ENCODE data around the gene KRTAP5-4.
"Not testable (repeated sequence)": the region's sequence is repeated elsewhere in the genome, so short reads cannot be mapped to it uniquely, and the experiment has no call there.

Gene KRTAP5-4, protein sequence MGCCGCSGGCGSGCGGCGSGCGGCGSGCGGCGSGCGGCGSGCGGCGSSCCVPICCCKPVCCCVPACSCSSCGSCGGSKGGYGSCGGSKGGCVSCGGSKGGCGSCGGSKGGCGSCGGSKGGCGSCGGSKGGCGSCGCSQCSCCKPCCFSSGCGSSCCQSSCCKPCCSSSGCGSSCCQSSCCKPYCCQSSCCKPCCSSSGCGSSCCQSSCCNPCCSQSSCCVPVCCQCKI

DNA sequence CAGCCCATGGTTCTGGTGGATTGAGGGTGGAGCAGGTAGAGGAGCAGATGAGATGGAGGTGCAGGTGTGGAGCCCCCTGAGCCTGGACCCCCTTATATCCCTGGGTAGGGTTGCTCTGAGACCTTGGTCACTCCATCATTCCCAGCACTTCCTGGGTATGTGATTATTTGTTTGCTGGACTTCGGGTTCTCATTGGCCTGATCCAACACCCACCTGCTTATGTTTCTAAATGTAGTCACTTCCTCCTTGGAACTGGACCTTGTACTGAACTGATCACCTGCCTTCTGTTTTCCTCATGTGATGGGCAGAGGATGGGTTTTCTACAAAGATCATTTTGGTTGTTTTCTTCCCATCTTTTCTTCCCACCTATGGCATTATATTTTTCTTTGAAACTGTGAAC is at the start of gene KRTAP5-4:
Gene KRTAP5-4, minus strand, starts transcription at position 53 of the 400 bp plus-strand sequence. Its CDS starts 45 bp downstream, at position 8.
- DNase-seq: no peak

DNA sequence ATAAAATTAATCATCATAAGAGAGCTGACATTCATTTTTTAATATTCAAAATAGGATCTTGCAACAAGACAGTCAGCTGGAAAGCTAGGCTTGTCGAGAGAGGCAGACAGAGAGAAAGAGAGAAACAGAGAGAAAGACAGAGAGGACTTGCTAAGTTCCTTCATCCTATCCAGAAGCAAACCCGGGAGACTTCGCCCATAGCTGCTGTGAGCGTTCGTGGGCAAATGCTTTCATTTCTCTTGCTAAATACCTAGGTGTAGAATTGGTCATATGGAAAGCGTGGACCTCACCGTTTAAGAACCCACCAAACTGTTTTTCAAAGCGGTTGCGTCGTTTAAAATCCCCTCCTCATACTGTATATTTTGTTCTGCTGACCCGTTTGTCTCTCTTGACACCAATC is 49.7 kb upstream of the KRTAP5-4 start:
- no peak for DNase-seq

DNA sequence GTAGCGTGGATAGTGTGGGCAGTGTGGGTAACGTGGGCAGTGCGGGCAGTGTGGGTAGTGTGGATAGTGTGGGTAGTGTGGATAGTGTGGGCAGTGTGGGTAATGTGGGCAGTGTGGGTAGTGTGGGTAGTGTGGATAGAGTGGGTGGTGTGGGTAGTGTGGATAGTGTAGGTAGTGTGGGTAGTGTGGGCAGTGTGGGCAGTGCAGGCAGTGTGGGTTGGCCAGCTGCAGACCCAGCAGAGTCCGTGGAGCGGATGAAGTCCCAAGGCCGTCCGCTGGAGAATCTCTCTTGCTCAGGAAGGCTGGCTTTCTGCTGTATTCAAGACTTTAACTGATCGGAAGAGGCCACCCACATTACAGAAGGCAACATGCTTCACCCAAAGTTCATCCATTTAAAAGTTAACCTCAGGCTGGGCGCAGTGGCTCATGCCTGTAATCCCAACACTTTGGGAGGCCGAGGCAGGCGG is 49.0 kb upstream of the KRTAP5-4 start:
- DNase-seq: no peak

DNA sequence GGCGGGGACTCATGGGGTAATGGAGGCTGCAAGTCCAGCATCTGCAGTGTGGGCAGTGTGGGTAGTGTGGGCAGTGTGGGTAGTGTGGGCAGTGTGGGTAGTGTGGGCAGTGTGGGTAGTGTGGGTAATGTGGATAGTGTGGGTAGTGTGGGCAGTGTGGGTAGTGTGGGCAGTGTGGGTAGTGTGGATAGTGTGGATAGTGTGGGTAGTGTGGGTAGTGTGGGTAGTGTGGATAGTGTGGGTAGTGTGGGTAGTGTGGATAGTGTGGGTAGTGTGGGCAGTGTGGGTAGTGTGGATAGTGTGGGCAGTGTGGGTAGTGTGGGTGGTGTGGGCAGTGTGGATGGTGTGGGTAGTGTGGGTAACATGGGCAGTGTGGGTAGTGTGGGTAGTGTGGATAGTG is 48.5 kb upstream of the KRTAP5-4 start:
- not testable (repeated sequence) for DNase-seq

DNA sequence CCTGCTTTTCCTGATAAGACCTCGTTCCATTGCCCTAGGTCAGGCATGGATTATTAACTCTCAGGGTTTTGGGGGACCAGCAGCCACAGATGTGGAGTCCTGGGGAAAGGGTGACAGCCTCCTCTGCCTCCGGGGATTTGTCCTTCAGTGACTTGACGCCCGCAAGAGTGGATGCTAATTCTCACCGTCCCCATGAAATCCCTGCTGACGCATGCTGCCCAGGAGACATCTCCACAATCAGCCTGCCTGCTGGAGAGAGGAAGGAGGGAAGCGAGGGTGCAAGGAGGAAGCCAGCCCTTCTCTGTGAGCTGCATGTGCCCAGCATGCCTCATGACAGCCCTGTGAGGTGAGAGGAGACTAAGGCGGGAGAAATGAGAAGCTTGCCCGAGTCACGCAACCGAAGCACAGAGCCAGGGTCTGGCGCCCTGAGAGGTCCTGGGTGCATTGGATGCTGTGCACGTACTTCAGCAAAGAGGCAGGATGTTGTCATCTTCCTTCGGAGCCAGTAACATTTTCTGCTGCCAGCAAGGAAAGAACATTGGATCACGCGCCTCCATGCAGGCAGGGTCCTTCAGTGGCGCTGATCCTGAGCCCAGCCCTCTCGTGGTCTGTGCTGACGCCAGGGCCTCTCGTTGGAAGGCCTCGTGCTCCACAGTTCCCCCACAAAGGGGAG is 47.7 kb upstream of the KRTAP5-4 start:
- no peak for DNase-seq

DNA sequence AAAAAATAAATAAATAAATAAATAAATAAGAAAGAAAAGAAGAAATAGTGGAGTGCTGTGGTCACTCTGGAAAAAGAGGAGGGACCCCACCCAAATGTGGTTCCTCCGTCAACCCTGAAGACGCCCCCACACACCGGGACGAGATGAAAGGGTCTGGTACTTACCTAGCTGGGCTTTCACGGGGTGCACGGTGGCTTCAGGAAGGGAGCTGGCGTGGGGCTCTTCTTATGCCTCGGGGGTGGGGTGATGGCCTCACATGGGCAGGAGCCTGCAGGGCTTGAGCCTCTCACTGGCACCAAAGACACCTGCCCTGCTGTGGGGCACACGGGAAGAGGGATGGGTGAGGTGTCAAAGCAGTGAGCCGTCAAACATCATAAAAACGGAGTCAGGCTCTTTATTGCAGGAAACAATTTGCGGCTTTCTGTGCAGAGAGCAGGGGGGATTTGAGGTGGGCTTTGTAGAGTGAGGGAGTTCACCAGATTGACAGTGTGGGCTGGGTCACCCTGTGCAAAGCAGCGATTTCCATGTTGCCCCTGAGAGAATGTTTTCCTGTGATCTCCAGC is 47.1 kb upstream of the KRTAP5-4 start:
- DNase-seq: no peak

DNA sequence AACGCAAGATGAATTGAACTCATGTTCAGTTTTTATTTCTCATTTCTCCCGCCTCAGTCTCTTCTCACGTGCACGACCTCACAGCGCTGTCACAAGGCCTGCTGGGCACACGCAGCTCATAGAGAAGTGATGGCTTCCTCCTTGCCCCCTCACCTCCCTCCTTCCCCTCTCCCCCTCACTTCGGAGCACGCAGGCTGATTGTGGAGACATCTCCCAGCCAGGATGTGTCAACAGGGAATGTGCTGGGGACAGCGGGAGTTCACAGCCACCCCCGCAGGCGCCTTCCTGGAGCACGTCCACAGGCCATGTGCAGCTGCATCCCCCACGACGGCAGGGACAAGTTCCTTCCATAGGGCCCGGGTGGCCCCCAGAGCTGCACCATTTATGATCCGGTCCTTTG is 46.0 kb upstream of the KRTAP5-4 start:
- DNase-seq: no peak

DNA sequence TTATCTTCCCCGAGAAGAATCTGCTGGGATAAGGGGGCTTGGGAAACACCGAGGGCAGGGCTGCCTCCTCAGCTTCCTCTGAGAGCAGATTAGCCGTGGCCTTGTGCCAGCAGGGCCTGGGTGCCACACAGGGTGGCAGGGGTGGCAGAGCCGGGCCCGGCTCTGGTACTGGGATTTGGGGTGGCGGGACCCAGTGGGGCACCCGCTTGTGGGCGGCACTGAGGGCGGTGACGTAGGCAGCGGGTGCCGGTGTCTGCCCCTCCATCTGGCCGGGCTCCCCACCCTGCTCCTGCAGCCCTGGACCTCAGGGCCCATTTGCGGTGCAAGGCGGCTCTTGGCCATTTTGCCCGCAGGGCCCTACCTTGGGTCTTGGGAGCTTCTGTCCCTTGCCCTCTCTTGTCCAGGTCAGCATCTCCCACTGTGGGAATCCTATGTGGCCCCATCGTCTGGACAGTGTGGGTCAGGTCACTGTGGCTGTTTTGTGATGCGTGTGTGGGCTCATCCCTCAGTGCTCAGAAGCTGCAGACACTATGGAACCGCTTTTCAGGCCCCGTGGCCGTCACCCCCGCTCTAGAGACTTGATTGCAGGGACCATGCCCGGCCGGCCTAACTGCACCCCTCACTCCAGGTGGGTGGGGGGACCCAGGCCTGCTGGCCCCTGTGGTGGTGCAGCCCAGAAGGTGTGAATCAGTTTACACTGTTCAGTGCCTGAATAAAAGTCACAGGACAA is 45.3 kb upstream of the KRTAP5-4 start:
- no peak for DNase-seq

DNA sequence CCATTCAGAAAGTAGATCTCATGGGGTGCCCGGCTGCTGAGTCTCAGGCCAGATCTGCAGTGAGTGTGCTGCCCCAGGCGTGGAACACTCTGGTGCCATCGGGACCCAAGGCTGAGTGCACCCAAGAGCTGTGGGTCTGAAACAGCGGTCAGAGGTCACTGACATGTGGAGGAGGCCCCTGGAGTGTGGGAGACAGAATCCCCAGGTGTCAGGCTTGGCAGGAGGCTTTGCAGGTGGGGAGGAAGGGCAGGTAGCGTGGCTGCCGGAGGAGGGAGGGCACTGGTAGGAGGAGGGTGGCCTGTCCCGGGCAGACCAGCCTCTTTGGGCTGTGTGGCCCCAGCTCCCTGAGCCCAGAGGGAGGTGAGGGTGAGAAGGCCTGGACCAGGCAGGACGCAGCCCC is 43.4 kb upstream of the KRTAP5-4 start:
- DNase-seq: no peak

DNA sequence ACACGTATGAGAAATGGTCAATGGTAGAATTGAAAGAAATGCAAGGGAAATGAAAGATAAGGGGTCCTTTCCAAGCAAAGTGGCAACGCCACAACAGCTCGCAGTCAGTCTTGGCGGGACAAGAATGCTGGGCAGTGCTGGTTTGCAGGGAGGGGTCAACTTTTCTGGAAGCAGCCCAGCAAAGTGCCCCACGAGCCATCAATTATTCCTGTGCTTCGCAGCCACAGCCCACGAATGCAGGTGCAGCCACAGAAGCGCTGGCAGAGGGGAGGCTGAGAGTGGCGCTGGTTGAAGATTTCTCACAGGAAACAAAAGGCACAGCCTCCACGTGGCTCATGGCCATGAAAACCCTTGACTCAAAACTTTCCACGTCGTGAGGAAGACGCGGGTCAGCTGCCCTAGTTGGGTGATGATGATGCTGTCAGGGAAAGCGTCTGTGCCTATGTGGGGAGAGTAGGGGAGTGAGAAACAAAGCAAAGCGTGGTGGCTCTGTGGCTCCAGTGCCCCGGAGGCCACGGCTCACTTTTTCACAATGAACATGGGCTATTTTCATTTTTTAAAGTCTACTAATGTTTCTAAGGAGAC is 40.9 kb upstream of the KRTAP5-4 start:
- DNase-seq: not testable (repeated sequence)

DNA sequence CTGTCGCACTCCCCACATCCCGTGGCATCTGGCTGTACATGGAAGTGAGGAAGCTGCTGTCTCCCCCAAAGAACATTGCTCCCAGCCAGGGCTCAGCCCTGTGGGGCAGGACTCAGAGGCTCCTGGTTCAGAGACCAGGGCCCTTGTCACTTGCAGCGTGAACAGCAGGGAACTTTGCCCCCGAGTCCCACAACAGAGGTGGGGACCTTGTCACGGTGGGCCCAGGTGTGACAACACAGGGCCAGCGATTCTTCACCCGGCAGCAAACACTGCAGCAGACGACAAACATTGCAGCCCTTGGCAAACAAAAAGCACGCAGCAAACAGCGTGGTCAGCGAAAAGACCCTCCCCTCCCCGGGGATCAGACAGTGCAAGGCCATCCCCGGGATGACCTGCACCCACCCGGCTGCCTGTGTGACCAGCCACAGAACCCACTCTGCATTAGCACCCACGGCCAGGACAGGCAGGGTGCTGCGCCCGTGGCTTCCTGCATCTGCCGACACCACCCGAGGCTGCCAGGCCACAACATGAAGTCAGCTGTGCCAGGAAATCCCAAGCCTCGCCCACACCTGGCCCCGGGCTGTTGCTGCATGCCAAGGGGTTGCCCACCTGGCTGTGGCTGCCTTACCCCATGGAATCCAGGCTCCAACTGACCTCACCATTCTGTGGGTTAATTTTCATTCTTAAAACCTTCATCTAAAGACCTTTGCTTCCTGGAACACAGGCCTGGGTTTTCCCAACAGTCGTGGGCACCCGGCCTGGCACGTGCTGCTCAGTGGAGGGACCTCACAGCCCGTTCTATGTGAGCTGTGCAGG is 39.7 kb upstream of the KRTAP5-4 start:
- DNase-seq: not testable (repeated sequence)

DNA sequence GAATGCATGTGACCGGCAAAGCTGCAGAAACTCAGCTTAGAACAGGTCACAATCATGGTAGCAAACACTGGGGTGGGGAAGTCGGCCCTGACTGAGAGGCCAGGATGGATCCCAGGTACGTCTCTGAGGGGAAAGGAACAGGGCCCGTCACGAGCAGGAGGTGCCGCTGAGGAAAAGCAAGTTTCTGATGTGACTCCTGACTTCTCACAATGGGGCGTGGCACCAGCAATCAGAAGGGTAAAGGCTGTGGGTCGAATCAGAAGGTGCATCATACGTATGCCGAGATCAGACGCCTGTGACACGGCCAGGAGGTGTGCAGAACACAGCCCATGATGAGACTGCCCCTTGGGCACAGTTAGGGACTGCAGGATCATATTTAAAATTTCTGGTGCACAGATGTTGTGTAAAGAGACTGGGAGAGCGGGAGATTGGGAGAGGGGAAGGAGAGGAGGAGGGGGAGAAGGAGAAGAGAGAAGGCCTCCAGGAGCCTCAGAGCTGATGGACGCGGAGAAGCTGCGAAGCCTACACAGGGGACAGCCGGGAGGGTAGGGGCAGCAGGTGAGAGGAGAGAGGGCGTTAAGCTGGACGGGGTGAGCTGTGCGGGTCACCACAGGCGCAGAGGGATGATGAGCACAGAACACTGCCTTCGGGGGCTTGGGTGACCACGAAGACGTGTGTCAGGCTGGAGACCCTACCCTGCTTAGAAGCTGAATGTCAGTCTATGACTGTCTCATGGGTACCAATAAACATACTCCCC is 38.4 kb upstream of the KRTAP5-4 start:
- no peak for DNase-seq

DNA sequence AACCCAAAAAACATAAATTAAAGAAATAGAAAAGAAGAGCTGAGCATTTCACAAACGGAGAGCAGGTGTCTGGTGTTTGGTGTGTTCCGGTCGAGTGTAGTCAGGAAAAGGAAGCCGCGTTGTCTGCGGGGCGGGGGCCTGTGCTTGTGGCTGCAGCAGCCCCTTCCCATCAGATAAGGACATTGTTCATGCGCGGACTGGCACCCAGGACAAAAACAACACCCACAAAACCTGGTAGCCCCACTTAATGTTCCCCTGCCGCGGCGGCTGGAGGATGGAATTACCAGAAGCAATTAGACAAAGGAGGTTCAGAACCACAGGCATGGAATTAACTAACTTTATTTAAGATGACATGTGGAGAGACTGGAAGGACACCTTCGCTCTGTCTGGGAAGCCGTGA is 37.6 kb upstream of the KRTAP5-4 start:
- no peak for DNase-seq

DNA sequence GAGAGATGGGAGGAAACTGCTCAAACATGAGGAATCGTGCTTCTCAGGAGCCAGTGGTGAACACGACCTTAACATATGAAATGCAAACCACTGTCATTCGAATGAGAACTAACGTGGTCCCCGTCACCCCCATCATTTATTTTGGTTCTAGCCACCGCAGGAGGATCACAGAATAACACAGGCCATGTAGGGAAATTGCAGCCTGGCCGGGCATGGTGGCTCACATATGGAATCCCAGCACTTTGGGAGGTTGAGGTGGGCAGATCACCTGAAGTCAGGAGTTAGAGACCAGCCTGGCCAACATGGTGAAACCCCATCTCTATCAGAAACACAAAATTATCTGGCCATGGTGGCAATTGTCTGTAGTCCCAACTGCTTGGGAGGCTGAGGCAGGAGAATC is 34.7 kb upstream of the KRTAP5-4 start:
- no peak for DNase-seq

DNA sequence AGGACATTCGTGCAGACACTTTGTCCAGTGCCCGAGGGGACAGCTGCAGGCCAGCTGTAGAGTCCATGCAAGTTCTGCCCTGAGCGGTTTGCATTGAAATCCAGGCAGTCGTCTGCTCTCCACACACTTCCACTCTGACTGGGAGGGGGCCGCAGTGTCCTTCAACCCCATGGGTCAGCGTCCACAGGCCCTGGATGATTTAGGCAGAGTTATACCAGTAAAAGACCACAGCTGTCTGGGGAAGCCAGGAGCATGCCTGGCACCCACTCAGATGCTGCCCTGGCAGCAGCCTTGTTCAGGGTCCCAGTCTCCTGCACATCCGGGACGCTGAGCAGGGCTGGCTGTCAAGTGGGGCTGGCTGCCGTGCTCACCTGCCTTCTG is 34.1 kb upstream of the KRTAP5-4 start:
- no peak for DNase-seq

DNA sequence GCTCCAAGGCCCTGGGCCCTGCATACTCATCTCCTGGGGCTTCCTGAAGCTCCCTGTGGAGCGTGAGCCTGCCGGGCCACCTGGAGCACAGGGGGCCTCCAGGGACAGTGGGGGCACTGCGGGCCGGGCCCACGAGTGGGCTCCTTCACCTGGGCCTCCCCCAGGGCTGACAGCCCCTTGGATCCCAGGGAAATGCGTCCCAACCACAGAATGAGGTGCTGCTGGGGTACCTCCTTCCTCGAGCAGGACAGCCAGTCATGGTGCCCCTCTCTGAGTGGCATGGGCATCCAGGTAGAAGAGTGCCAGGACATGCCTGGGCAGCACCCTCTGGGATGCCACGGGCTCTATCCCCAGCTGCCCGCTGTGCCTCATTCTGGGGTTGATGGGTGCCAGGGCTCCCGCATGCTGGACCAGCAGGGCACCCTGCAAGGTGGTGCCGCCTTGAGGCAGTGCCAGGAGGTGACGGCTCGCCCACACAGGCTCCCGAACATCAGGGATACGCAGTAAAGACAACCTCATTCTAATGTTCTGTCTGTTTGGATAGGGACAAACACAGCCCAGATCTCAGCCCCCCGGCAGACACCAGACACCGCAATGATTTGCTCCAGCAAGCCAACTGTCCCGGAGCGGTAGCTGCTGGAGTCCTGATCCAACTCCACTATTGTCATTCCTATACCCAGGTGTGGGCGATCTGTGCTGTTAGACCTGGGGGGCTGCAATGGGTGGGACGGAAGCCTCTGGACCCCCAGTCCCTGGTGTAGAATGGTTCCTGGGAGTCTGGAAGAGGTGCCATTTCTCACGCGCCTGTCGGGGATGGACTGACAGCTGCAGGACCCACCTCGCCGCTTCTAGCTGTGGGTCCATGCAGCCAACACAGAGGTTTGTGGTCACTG is 33.5 kb upstream of the KRTAP5-4 start:
- no peak for DNase-seq

DNA sequence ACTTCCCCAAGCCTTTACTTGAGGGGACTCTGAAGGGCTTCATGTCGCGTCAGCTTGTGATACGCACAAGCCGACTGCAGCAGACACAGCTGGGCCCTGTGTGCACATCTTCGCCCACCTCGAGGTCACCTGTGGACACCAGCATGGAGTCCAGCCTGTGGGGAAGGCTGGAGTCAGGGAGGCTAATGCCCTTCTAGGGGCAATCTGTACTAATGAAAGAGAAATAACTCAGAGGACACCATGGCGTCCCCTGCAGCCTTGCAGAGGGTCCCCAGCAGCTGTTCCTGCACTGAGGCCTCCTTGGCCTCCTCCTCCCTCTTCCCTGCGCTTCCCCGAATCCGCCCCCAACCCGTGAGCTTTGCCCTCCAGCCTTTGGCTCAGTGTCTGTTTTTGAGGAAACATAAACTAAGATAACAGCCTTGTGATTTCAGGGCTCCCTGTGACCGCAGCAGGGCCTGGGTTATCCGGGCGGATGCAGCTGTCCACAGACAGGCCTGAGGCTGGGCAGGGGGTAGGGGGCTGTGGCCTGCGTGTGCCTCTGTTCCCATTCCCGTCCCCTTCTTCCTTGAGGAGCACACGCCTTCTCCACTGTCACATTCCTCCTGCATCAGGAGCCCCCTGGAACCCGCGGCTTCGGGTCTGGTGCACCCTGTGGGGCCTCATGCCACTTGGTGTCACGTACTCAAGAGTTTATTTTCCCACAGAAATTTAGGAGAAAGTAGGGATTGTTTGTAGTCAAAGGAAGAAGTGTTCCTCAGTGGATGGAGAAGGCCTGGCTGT is 32.6 kb upstream of the KRTAP5-4 start:
- DNase-seq: no peak

DNA sequence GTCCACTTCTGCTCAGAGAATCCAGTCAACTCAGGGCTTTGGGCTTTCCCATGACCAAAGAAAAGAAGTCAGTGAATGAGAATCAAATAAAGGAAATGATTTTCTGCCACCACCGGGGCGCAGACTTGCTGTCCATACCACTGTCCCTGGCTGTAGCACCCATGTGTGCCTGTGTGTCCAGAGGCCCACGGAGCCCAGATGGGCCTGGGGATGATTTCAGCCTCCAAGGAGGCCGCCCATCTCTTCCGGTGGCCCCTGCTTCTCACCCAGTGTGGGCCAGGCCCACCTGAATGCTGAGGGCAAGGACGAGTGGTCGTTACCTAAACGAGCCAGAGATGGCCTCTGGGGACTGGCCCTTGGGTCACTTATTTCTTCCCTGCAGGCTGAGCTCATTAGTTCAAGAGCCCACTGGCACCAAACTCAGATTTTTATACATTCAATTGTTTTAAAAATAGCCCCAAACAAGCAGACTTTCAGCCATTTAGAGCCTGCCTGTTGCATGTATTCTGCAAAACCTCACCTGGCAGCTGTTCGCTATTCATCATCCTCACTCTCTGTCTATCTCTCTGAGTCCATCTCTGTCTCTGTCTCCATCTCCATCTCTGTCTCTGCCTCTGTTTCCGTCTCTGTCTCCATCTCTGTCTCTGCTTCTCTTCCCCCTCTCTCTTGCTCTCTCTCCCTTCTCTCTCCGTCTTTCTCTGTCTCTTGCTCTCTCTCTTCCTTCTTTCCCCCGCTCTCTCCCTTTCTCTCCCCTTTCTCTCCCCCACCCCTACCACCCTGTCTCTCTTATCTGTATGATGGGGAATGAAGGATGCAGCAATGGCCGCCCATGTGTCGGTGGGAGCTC is 31.8 kb upstream of the KRTAP5-4 start:
- DNase-seq: no peak
